NB4 (cell line): ENCODE results near the gene KISS1R.

Experiments used
- MYC ChIP-seq: IDR thresholded peaks from 2 replicates; pipeline ENCODE4 v1.6.1; 2011; ENCODE audit warnings: low read depth, low read length
- POLR2A ChIP-seq: IDR thresholded peaks from 2 replicates; pipeline ENCODE4 v1.6.1; 2011; ENCODE audit warnings: mild to moderate bottlenecking; ENCODE audit not compliant: insufficient read length; ENCODE audit errors: extremely low read depth
- TF ChIP-seq, protein P1 (sequence below): IDR thresholded peaks from 2 replicates; pipeline ENCODE4 v1.6.1; 2011; ENCODE audit warnings: low read depth, low read length
- TF ChIP-seq, protein P2 (sequence below): IDR thresholded peaks from one replicate; pipeline ENCODE4 v1.5.1; 2012; ENCODE audit warnings: low read depth, low read length

DNA sequence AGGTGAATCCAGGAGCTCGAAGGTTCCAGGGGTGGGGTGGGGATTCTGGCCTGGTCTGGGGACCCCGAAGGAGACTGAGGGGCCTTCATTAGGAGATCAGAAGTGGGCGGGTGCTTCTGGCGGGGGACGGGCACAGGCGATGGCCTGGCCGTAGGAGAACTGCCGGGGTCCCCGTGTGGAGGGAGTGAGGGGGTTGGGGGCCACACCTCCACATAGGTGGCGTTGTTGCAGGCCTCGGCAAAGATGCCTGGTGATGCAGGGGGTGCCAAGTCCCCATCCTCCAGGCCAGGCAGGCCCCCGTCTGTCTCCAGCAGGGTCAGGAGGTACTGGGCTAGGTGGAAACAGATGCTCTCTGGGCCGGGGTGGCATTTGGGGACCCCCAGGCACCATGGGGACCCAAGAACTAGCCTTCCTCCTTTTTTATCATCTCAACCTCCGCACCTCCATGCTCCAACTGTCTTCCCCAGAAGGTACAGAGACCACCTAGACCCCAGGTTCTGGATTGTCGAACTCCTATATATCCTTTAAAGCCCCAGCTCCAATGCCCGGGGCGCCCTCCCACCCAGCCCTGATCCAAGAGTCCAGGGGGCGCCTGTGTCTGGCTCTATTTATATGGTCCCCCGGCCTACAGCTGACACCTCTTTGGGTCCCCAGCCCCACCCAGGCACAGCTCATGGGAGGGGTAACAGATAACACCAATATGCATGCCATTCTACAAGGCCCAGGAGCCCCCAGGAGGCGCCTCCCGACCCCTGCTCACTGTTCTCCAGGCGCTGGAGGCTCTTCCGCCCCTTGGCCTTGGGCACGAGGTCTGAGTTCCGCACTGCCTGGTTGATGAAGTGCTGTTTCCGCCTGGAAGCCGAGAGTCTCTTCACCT, 15.7 kb upstream of the KISS1R start:
- TF ChIP-seq POLR2A: no peak
- TF ChIP-seq, protein P1, sequence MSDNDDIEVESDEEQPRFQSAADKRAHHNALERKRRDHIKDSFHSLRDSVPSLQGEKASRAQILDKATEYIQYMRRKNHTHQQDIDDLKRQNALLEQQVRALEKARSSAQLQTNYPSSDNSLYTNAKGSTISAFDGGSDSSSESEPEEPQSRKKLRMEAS: no peak
- TF ChIP-seq, protein P2, sequence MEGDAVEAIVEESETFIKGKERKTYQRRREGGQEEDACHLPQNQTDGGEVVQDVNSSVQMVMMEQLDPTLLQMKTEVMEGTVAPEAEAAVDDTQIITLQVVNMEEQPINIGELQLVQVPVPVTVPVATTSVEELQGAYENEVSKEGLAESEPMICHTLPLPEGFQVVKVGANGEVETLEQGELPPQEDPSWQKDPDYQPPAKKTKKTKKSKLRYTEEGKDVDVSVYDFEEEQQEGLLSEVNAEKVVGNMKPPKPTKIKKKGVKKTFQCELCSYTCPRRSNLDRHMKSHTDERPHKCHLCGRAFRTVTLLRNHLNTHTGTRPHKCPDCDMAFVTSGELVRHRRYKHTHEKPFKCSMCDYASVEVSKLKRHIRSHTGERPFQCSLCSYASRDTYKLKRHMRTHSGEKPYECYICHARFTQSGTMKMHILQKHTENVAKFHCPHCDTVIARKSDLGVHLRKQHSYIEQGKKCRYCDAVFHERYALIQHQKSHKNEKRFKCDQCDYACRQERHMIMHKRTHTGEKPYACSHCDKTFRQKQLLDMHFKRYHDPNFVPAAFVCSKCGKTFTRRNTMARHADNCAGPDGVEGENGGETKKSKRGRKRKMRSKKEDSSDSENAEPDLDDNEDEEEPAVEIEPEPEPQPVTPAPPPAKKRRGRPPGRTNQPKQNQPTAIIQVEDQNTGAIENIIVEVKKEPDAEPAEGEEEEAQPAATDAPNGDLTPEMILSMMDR: no peak
- TF ChIP-seq MYC: no peak
